AG04450 (cell line): Measurements from ENCODE around the gene VPS35. TPM values are rescaled to one million over a fixed set of nuclear protein-coding genes. Genes with fewer than 3 reads are reported as not detected.
"Not testable (repeated sequence)": the region's sequence is repeated elsewhere in the genome, so short reads cannot be mapped to it uniquely, and the experiment has no call there.

Source experiments
- CTCF ChIA-PET: fragments of 300-600, 350-600 bp; formaldehyde crosslinking; extraction: SDS; loops from one replicate; lab custom pipeline; 2022; ENCODE audit warnings: antibody characterized with exemption, inconsistent platforms; lab: Charles Lee
- POLR2A ChIA-PET: fragments of 350-600 bp; formaldehyde crosslinking; extraction: SDS; loops from one replicate; lab custom pipeline; 2021; ENCODE audit warnings: antibody characterized with exemption, inconsistent platforms; lab: Yijun Ruan, JAX
- DNase-seq: peaks from one replicate; pipeline ENCODE4 v3.0.0-alpha.2; 2011; ENCODE audit warnings: low read depth, low spot score
- H3K27ac ChIP-seq: one replicate; pipeline ENCODE4 v1.5.1; 2012; ENCODE audit warnings: low read depth, low read length, control low read depth
- H3K27me3 ChIP-seq: one replicate; pipeline ENCODE4 v1.6.0; 2012; ENCODE audit warnings: low read length; ENCODE audit not compliant: control insufficient read depth, insufficient read depth
- H3K4me3 ChIP-seq: 2 replicates; pipeline ENCODE4 v1.5.1; 2011; ENCODE audit warnings: mild to moderate bottlenecking, low read depth, low read length, control low read depth
- H3K9me3 ChIP-seq: 2 replicates; pipeline ENCODE4 v1.5.1; 2012; ENCODE audit warnings: low read length; ENCODE audit not compliant: control insufficient read depth, insufficient read depth
- CTCF ChIP-seq: IDR thresholded peaks from 2 replicates; pipeline ENCODE4 v1.5.1; 2011; ENCODE audit warnings: low read depth, low read length, control low read depth, inconsistent platforms
- polyA plus RNA-seq: library from polyadenylated mRNA; depleted of rRNA; stranded (reverse); fragments of >200 nt; gene quantifications from 2 replicates; pipeline ENCODE4 v1.2.3, GENCODE V29; 2011

Gene VPS35
- polyA plus RNA-seq, 1 experiment: 73.2 TPM

DNA sequence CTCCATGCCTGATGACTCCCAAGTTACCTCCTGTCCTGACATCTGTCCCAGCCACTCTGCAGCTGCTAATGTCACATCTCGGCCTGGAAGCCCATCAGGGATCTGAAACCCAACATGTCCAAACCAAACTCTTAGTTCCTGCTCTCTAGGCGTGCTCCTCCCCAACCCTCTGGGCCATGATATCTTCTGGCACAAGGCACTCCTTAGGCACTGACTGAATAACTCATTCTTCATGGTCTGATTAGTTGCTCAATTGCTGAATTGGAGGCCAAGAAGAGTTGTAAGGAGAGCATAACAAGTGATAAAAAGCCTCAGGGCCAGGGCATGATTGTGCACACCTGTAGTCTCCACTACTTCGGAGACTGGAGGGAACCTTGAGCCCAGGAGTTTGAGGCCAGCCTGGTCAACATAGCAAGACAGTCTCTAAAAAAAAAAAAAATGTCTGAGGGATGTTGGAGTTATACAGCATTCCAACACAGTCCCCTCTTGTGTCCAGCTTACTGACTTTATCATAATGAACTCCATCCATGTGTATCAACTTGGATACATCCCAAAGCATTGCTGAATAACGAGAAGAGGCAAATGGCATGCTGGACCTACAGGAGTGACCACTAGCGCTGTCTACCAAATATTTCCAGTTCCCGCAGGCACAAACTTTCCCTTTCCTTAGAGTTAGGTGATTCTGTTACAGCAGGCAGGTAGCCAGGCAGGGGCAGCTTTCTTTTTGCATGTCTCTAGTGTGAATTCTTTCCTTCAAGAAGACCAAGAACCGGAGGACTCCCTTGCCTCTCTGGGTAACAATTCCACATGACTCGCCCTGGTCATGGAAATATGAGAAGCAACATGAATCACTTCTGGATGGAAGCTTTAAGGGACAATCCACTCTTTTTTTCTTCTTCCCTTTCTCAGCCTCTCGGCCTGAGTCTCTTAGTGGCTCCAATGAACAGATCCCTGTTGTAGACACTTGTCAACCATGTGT lies 49.7 kb downstream of the VPS35 start:
- TF ChIP-seq CTCF: no peak
- Histone ChIP-seq H3K9me3 (no peaks in the 10 kb centered on the region), H3K27me3 (peaks cover 4% of the 10 kb centered on the region), H3K27ac (no peak overlapping the region), H3K4me3 (no peak overlapping the region)
- no peak for DNase-seq
- ChIA-PET POLR2A (interaction anchor here (0.7 kb wide), 1 partner anchor 10 kb away, joined by 3 read pairs; no protein-coding TSS in a partner anchor), CTCF (interaction anchor here (0.5 to 1.6 kb wide), 4 partner anchors 9 to 1500 kb away, joined by 3 to 9 read pairs (median 5); no protein-coding TSS in a partner anchor)

- Histone ChIP-seq H3K27me3 (peaks cover 7% of the 10 kb centered on the region), H3K27ac (no peak overlapping the region), H3K9me3 (no peaks in the 10 kb centered on the region), H3K4me3 (no peak overlapping the region)
- no peak for DNase-seq
- ChIA-PET POLR2A (no interaction called here), CTCF (interaction anchor here (1.2 kb wide), 2 partner anchors 41 to 57 kb away, joined by 3 to 5 read pairs; partner anchors contain the start of gene ORC6)
- TF ChIP-seq CTCF: no peak
Observed at GRCh38 chr16:46632778-46633733, 55.9 kb downstream of the VPS35 start.

DNA sequence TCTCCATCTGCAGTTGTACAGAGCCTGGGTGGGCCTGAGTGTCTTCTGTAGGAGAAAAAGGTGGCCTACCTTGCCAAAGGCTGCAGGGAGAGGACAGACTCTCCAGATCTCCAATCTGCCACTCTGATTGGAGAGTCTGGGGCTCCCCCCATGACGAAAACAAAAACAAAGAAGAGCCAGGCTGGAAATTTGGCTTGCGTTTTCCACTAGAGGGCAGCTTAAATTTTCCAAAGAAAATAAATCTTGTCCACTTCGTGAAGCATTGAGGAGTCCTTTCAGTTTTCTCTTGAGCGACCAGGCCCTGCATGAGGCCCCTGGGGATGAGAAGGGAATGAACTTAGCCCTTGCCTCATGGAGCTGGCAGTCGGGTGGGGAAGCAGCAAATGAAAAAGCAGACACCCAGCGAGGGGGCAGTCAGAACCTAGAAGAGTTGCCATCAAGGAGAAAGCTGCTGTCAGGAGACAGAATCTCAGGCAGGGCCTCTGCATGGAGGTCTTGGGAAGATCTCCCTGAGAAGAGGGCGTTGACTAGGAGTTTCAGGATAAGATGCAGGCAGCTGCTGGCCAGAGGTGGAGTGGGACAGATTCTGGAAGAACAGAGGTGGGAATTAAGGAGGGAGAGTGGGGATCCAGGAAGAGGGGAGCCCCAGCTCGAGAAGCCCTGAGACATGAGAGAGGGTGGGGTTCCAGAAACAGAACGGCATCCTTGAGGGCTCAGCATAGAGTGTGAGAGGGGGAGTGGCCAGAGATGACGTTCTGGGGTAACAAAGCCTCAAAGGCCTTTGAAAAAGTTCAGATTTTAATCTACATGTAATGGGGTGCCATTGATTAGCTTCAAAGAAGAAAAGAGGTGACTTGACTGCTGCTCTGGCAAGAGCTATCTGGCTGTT lies 59.4 kb downstream of the VPS35 start:
- H3K9me3 ChIP-seq: no peaks in the 10 kb centered on the region
- peak overlapping the region; percentile 43 for H3K27ac ChIP-seq
- peak overlapping the region; percentile 18; the same call in 1 of the 2 replicates for H3K4me3 ChIP-seq
- TF ChIP-seq CTCF: peak; percentile 63
- no peak for DNase-seq
- ChIA-PET CTCF (interaction anchor here (0.6 to 2.8 kb wide), 28 partner anchors 8 to 513 kb away, joined by 3 to 20 read pairs (median 4); partner anchors contain the start of genes ORC6 and SHCBP1), POLR2A (interaction anchor here (0.9 kb wide), 1 partner anchor 60 kb away, joined by 3 read pairs; the partner anchor contains the start of gene ORC6)
- peaks cover 3% of the 10 kb centered on the region for H3K27me3 ChIP-seq

- no peak for TF ChIP-seq CTCF
- H3K9me3 ChIP-seq: no peaks in the 10 kb centered on the region
- no peak overlapping the region for H3K27ac ChIP-seq
- ChIA-PET POLR2A (no interaction called here), CTCF (interaction anchor here (1.5 to 2.8 kb wide), 2 partner anchors 11 to 173 kb away, joined by 3 to 20 read pairs; no protein-coding TSS in a partner anchor)
- no peak overlapping the region for H3K4me3 ChIP-seq
- no peak for DNase-seq
- no peaks in the 10 kb centered on the region for H3K27me3 ChIP-seq
Observed at GRCh38 chr16:46627746-46628145, 61.2 kb downstream of the VPS35 start.

DNA sequence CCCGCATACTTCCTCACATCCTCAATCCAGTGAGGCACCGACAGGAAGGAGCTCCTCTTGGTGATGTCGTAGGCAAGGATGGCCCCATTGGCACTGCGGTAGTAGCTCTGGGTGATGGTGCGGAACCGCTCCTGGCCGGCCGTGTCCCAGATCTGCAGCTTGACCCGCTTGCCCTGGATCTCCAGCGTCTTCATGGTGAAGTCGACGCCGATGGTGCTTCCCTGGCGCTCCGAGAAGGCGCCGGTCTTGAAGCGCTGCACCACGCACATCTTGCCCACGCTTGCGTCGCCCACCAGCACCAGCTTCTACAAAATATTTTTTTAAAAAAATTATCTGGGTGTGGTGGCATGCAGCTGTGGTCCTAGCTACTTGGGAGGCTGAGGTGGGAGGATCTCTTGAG lies 62.3 kb downstream of the VPS35 start:
- DNase-seq, H3K27me3 ChIP-seq, H3K4me3 ChIP-seq, H3K9me3 ChIP-seq, H3K27ac ChIP-seq, CTCF ChIA-PET: not testable (repeated sequence)
- POLR2A ChIA-PET: interaction anchor here (0.7 kb wide), 1 partner anchor 92 kb away, joined by 5 read pairs; no protein-coding TSS in a partner anchor

GRCh38 chr16:46624862-46625261 lies 64.1 kb downstream of the VPS35 start:
- H3K27ac ChIP-seq, DNase-seq, H3K4me3 ChIP-seq, H3K27me3 ChIP-seq, CTCF ChIA-PET, POLR2A ChIA-PET, H3K9me3 ChIP-seq: not testable (repeated sequence)
